ENCODE results near the gene BUD31. TPM values are rescaled to one million over a fixed set of nuclear protein-coding genes. Genes with fewer than 3 reads are reported as not detected.
A peak's percentile ranks its signal among the peaks of the same experiment; 100 is the strongest.

The BUD31 gene
- total and polyA plus RNA-seq, 2 of the 8 experiments (the other 6 are each of a cell fraction or from before 2014, with no cell fraction given): 46.7 to 114 TPM

GRCh38 chr7:99392659-99393354 is 16.0 kb upstream of the BUD31 start (continued):
- TF ChIP-seq CHD7 (IDR thresholded peaks at IDR 0.05; ENCODE audit: insufficient replicate concordance, low read length) (no peak), TBP (IDR thresholded peaks at IDR 0.05; ENCODE audit: low read depth, low read length) (no peak), BACH1 (IDR thresholded peaks at IDR 0.05; ENCODE audit: low read length) (peak; percentile 28; the same call in 1 of the 2 replicates), KDM1A (IDR thresholded peaks at IDR 0.05; ENCODE audit: borderline replicate concordance, low read length) (no peak), BRCA1 (IDR thresholded peaks at IDR 0.05; ENCODE audit: low read depth, low read length) (no peak), EZH2 (IDR thresholded peaks at IDR 0.05; ENCODE audit: low read depth, low read length, severe bottlenecking) (no peak), POU5F1 (IDR thresholded peaks at IDR 0.05; ENCODE audit: low read depth, low read length) (no peak), TAF1 (IDR thresholded peaks at IDR 0.05; ENCODE audit: low read depth, low read length) (peak; percentile 40), RAD21 (IDR thresholded peaks at IDR 0.05 in 1 of 2, conservative IDR thresholded peaks at IDR 0.05 in 1 of 2; ENCODE audit: low read depth in 2 of 2, low read length in 2 of 2) (no peak), E2F6 (IDR thresholded peaks at IDR 0.05) (peak; percentile 22; the same call in 1 of the 2 replicates)
